Endothelial cell (in vitro differentiated cells): ENCODE results near the gene ZNF670. TPM values are rescaled to one million over a fixed set of nuclear protein-coding genes. Genes with fewer than 3 reads are reported as not detected.

Experiments used
- DNase-seq: peaks from one replicate; pipeline ENCODE4 v3.0.0; 2021; ENCODE audit warnings: low spot score
- H3K27ac Mint-ChIP-seq: one replicate; pipeline ENCODE4 v1.8.0; 2021; ENCODE audit warnings: mixed read lengths, inconsistent platforms; ENCODE audit not compliant: unreplicated experiment
- H3K27me3 Mint-ChIP-seq: one replicate; pipeline ENCODE4 v1.8.0; 2021; ENCODE audit warnings: mild to moderate bottlenecking, moderate library complexity, mixed read lengths, inconsistent platforms; ENCODE audit not compliant: unreplicated experiment
- H3K36me3 Mint-ChIP-seq: one replicate; pipeline ENCODE4 v1.8.0; 2021; ENCODE audit warnings: mild to moderate bottlenecking, low read depth, mixed read lengths, inconsistent platforms; ENCODE audit not compliant: unreplicated experiment
- H3K4me1 Mint-ChIP-seq: one replicate; pipeline ENCODE4 v1.8.0; 2021; ENCODE audit warnings: mild to moderate bottlenecking, mixed read lengths, inconsistent platforms; ENCODE audit not compliant: unreplicated experiment
- H3K4me3 Mint-ChIP-seq: one replicate; pipeline ENCODE4 v1.8.0; 2021; ENCODE audit warnings: mild to moderate bottlenecking, mixed read lengths, inconsistent platforms; ENCODE audit not compliant: unreplicated experiment
- H3K9me3 Mint-ChIP-seq: one replicate; pipeline ENCODE4 v1.8.0; 2021; ENCODE audit warnings: mixed read lengths, inconsistent platforms; ENCODE audit not compliant: unreplicated experiment
- CTCF ChIP-seq: fragments of 200-600 bp; sonication (generic); IDR thresholded peaks from one replicate; pipeline ENCODE4 v1.5.0; 2021; ENCODE audit warnings: antibody characterized with exemption; ENCODE audit not compliant: unreplicated experiment
- total RNA-seq: library from RNA; stranded (reverse); fragmentation: NEBNext Ultra II Directional; extraction: Animal tissue kit (Norgen Biotek cat#: 25700); gene quantifications from one replicate; pipeline ENCODE4 v1.2.1, GENCODE V29; 2021; ENCODE audit not compliant: unreplicated experiment

ZNF670 gene
- total RNA-seq, 1 donor from 2014 or later, result 9.7 TPM

DNA sequence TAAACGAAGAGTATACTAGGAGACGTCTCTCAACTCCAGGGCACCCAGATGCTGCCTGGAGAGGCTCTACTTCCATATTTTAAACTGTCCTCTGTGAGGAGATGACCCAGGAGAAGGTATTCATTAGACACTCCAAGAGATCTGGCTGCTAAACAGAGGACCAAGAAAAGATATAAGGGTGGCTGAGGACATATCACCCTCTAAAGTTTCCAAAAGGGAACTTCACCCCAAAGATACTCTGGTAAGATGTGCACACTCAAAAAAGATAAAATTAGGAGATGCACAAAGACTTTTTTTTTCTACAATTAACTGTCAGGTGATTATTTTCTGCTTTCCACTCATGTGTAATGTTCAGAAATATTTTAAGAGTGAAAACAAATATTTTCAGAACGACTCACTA, 1.4 kb downstream of the ZNF670 start:
- peaks cover 45% of the 10 kb centered on the region for H3K36me3 Mint-ChIP-seq
- no peak for DNase-seq
- TF ChIP-seq CTCF, result no peak

GRCh38 chr1:247070645-247071044, 8.0 kb downstream of the ZNF670 start:
- H3K27me3 Mint-ChIP-seq, result peaks cover 7% of the 10 kb centered on the region
- TF ChIP-seq CTCF, result no peak
- H3K4me3 Mint-ChIP-seq, result no peak overlapping the region
- no peak for DNase-seq
- H3K9me3 Mint-ChIP-seq, result peaks cover 15% of the 10 kb centered on the region
- peaks cover 37% of the 10 kb centered on the region for H3K36me3 Mint-ChIP-seq
- H3K27ac Mint-ChIP-seq, result no peak overlapping the region
- H3K4me1 Mint-ChIP-seq, result peaks cover 3% of the 10 kb centered on the region

More for the DNA sequence above, 1.4 kb downstream of the ZNF670 start:
- H3K27me3 Mint-ChIP-seq, result peaks cover 10% of the 10 kb centered on the region
- H3K9me3 Mint-ChIP-seq, result peaks cover 19% of the 10 kb centered on the region
- peaks cover 16% of the 10 kb centered on the region for H3K4me1 Mint-ChIP-seq
- H3K27ac Mint-ChIP-seq, result peak overlapping the region; percentile 92
- H3K4me3 Mint-ChIP-seq, result peak overlapping the region; percentile 96

DNA sequence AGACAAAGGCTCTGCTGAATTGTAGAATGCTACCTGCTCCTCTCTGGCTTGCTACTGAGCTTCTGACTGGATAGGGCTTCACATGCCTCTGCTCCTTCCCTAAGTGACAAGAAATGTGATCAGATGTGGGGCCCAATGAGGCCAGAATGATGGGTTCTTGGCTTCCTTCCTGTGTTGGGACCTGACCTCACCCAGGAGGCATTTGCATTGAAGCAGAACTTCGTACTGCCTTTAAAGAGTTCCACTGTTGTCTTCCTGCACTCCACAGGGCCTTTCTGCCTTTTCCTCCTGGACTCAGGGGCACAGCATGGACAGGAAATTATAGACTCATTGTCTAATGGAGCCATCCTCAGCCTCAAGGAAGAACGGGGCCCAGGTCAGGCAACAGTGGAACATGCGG, 14.3 kb downstream of the ZNF670 start:
- no peaks in the 10 kb centered on the region for H3K9me3 Mint-ChIP-seq
- no peak overlapping the region for H3K27ac Mint-ChIP-seq
- H3K4me1 Mint-ChIP-seq, result peaks cover 14% of the 10 kb centered on the region
- TF ChIP-seq CTCF, result no peak
- no peak for DNase-seq
- H3K4me3 Mint-ChIP-seq, result no peak overlapping the region
- peaks cover 28% of the 10 kb centered on the region for H3K36me3 Mint-ChIP-seq
- peaks cover 8% of the 10 kb centered on the region for H3K27me3 Mint-ChIP-seq

DNA sequence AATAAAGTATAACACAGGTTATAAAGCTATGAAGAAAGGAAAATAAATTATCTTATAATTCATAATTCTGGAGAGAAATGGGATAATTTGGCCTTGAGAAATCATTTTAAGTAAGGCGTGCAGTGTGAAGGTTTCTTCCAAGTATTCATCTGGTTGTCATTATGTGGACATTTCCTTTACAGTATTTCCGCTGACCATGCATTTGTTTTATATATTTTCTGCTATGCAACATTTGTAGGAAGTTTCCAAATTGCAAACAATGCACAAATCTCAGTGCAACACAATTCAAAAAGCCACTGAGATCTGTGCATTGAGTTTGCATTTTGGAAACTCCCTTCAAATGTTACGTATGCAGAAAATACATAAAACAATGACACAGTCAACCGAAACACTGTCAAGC, 17.8 kb downstream of the ZNF670 start:
- no peak for TF ChIP-seq CTCF
- DNase-seq, result no peak
- Mint-ChIP-seq H3K36me3 (peaks cover 32% of the 10 kb centered on the region), H3K9me3 (peaks cover under 1% of the 10 kb centered on the region), H3K27me3 (peaks cover 4% of the 10 kb centered on the region), H3K4me3 (no peak overlapping the region), H3K4me1 (peaks cover 12% of the 10 kb centered on the region), H3K27ac (no peak overlapping the region)

GRCh38 chr1:247056071-247056470, 22.5 kb downstream of the ZNF670 start:
- Mint-ChIP-seq H3K4me3 (no peak overlapping the region), H3K4me1 (no peaks in the 10 kb centered on the region), H3K27me3 (peaks cover 5% of the 10 kb centered on the region), H3K9me3 (peaks cover 34% of the 10 kb centered on the region), H3K27ac (no peak overlapping the region), H3K36me3 (peaks cover 46% of the 10 kb centered on the region)
- no peak for TF ChIP-seq CTCF
- DNase-seq, result no peak
